ENCODE results near the gene SEZ6.

Gene SEZ6

DNA sequence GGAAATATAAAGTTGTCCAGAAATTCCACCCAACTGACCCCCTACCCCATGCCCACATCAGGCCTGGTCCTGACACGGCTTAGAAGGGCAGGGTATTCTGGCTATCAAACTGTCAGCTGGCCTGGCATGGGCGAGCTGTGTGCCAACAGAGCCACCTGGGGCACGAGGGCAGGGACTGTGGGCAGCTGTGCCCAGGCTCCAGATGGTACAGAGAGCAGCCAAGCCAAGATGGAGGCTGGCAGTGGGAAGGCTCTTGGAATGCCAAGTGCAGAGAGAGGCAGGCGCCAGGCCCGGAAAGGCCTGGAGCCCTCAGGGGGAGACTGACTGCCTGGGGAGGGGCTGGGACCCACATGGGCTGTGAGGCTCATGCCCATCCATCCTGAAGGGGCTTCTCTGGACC, 30.2 kb downstream of the SEZ6 start:
- DNase-seq (ENCODE audit: low read depth) = no peak

DNA sequence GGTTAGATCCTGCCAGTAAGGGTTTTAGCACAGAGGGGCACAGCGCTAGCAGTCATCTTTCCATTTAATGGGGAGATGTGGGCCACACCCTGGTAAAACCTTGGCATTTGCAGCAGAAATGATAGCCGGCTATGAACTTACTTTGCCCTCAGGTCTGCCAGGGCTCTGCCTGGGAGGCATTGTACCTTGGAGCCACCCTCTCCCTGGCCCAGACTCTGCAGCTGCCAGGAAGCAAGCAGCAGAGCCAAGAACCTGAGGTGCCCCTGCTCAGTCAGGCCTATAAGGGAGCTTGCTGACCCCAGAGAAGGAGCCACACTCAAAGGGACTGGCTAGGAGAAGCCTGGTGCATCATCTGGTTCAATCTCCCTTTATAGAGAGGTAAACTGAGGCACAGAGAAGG, 30.8 kb downstream of the SEZ6 start:
- DNase-seq (ENCODE audit: low read depth) = no peak

DNA sequence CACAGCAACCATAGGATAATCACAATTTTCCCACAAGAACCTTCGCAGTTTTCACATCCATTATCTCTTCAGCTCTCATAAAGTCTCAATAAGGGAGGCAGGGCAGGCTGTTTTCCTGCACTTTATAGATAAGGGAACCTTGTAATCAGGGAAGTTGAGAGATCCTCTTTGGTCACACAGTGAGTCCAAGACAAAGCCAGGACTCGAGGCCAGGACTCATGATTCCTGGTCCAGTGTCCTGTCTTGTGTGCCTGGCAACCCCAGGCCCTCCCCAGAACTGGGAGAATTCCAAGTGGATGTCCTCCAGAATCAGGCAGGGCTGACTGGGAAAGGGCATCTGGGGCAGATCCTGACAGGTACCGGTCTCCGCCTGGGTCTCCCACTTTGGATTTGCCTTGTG, 31.4 kb downstream of the SEZ6 start:
- DNase-seq (ENCODE audit: low read depth) = no peak

DNA sequence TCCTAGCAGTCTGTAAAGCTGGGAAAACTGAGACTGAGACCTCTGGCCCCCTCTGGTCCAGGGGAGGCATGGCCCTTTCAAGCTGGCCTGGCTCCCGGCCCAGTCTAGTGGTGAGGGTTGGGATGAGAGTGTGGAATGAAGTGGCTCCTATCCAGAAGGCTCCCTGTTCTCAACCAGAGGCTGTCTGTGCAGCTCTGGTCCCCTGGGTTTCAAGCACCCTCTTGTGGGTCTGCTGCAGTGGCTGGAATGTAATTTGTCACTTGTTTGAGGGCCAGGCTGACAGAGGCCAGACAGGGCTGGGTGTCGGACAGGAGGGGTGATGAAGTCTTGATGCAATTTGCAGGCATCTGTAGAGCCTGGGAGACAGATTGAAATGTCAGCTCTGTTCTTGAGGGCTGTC, 32.4 kb downstream of the SEZ6 start:
- DNase-seq (ENCODE audit: low read depth) = no peak

DNA sequence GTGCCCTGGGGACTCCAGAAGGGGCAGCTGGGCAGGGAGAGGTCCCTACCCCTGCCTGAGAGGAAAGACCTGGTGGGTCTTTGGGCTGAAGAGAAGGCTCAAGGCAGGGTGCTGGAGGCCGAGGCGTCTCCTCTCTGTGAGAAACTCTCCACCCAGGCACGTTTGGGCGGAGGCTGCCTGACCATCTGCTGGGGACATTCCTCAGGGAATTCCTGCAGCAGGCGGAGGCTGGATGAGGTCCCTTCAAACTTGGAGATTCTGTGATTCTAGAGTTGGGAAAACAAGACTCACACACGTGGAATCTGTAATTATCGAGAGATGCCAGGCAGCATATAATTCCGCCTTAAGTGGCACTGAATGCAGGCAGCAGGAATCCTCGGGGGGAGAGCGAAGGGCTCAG, 33.4 kb downstream of the SEZ6 start:
- no peak for DNase-seq (ENCODE audit: low read depth)

DNA sequence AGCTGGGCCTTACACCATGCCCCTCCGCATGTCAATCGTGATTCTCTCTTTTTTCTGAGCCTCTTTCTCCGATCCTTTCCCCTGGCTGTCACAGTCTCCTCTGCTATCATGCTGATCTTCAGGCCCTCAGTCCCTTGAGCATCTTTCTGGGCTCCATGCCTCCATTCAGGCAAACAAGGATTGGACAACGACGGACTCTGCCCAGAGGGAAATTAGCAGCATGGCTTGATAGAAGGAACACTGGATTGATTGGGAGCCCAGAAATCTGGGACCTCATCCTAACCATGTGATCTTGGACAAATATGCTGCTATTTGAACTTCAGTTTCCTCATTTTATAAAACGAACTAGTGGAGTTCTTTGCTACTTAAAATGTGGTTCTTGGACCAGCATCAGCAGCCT, 35.0 kb downstream of the SEZ6 start:
- no peak for DNase-seq (ENCODE audit: low read depth)

DNA sequence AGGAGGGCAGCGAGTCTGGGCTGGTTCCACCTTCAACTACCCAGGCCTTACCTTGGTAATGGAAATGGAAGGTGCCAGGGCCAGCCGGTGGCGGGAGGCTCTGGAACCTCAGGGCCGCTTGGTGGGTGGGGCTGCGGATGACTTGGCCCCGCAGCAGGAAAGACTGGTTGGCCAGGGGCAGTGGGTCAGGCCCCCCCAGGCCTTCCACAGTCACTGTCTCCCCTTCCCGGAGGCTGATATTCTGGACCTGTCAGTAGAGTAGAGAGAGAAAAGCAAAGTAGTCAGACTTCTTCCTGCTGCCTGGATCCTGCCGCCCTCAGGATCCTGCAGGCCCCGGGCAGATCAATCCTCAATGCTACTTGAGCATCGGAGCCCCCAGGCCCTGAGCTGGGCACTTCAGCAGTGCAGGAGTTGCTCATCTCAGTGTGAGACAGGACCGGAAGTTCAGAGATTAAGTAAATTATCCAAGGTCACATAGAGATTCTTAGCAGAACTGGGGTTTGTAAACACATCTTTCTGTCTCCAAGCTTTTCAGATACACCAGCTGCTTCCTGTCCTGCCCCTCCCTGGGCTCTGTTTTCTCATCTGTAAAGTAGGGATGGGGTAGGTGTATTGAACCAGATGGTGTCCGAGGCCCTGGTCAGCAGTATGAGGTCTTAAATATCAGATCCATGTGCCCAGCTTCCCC, 36.0 kb downstream of the SEZ6 start:
- no peak for DNase-seq (ENCODE audit: low read depth)

DNA sequence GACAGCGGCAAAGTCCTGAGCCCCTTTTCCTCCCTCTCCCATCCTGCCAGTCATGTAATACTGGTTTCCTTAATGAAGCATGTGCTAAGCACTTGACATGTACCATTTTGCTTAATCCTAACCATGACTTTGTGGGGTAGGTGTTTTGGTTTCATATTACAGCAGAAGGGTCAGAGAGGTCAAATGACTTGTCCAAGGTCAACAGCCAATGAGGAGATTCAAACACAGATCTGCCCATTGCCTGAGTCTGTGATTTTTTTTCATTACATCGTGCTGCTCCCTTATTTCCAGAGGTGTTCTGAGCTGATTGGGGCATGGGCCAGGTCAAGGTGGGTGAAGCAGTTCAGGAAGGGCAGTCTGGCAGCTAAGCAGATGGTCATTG, 36.9 kb downstream of the SEZ6 start:
- DNase-seq (ENCODE audit: low read depth) = no peak

DNA sequence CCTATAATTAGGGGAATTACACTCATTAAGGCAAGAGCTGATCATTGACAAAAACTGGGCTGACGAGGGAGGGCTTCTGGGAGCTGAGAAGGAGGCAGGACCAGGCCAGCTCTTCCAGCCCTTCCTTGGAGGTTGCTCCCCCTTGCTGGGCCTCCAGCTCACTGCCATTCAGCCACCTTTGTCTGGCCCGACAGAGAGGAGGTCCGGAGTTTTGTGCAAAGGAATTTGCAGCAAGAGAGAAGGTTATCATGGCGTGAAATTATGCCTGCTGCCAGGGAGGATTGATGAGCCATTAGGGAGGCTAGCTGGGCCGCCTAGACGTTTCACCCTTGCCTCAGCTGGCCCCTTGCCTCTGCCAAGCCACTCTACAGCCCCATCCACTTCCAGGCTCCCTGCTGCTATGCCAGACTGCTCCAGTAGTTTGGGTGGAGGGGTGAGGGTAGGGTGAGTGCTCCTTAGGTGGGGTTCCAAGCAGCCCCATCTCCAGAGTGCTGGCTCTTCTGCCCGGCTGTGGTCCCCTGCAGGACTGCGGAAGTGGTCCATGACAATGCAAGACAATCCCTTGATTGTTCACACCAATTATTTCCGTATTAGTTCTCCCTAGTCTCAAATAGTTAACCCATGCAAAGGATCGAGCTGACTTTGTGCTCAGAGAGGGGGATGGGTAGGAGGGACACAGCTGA, 37.5 kb downstream of the SEZ6 start:
- no peak for DNase-seq (ENCODE audit: low read depth)

DNA sequence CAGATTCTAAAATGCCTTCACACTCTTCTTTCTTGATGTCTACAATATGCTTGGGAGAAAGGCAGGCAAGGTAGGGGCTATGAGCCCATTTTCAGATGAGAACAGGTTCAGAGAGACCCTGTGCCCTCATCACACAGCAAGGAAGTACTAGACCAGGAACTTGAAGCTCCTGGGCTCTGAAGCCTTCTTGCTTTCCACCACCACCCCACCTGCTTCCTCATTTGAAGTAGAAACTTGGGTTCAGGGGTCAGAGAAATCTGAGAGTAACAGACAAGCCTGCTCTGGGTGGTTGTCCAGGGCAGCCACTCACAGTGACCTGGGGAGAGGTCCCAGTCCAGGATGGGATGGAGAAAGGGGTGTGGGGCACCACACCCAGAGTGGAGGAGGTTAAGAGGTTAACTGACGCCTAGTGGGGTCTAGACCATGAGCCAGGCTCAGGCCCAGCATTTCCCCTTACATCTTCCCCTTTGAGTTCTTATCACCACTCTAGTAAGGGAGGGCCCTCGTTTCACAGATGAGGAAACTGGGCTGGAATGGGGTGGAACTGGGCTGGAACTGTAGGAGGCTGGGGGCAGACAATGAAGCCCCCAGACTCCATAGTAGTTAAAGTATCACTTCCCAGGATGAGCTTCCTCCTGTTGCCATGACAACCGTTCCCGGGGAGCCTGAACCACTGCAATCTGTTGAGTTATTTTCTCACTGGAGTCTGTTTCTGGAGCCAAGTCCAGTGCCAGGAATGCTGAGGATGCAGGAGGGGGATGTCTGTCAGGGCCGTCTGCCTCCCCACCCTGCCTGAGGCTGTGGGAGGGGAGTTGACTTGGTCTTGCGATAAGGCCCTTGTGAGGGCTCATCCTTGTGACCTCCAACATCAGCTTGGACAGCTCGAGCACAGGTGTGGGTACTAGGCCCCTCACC, 38.4 kb downstream of the SEZ6 start:
- no peak for DNase-seq (ENCODE audit: low read depth)

DNA sequence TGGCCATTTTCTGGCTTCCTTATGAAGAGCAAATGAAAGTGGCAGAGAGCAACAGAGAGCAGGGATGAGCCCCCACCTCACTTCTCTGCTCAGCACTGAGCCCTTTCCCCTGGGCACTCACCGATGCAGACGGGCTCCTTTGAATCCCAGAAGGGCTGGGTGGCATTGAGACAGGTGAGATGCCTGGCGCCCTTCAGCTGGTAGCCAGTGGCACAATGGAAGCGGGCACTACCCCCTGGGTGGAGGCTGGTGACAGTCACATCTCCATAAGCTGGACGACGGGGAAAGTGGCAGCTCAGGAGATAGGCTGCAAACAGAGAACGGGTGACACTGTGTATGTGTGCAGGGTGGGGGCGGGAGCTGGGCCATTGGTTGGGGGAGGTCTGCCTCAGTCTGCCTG, 42.0 kb downstream of the SEZ6 start:
- no peak for DNase-seq (ENCODE audit: low read depth)

DNA sequence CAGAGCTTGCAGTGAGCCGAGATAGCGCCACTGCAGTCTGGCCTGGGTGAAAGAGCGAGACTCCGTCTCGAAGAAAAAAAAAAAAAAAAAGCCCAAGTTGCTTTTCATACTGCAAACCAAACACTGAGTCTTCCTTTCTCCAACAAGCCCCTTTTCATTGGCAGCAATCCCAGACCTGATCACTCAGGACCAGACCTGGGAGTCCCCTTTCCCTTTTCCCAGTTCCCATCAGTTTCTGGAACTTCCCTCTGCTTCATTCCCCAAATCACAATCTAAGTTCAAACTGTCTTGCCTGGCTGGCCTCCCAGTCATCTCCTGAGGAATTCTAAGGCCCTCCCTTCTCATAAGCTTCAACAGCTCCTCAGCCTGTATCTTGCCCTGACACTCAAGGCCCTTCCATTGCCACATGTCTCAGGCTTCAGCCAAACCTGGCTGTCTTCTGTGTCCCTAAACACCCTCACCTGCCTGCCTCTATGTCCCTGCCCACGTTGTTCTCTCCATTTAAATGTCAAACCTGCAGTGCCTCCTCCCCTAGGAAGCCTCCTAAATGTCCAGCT, 42.7 kb downstream of the SEZ6 start:
- DNase-seq (ENCODE audit: low read depth) = no peak

DNA sequence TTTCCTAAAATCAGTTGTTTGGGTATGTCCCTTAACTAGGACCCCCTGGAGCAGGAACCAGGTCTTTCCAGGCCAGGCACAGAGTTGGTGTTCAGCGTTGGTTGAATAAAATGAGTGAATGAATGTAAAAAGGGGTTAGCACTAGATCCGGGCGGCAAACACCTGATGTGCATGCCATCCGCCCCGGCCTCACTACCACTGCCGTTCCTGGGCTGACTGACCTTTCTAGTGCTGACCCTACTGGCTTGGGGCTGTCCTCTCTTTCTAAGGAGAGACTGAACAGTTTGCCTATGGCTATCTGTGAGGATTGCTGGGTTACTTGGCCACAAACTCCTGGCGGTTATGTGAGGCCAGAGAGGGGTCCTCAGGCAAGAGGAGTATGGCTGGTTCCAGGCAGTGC, 44.4 kb downstream of the SEZ6 start:
- DNase-seq (ENCODE audit: low read depth) = no peak

DNA sequence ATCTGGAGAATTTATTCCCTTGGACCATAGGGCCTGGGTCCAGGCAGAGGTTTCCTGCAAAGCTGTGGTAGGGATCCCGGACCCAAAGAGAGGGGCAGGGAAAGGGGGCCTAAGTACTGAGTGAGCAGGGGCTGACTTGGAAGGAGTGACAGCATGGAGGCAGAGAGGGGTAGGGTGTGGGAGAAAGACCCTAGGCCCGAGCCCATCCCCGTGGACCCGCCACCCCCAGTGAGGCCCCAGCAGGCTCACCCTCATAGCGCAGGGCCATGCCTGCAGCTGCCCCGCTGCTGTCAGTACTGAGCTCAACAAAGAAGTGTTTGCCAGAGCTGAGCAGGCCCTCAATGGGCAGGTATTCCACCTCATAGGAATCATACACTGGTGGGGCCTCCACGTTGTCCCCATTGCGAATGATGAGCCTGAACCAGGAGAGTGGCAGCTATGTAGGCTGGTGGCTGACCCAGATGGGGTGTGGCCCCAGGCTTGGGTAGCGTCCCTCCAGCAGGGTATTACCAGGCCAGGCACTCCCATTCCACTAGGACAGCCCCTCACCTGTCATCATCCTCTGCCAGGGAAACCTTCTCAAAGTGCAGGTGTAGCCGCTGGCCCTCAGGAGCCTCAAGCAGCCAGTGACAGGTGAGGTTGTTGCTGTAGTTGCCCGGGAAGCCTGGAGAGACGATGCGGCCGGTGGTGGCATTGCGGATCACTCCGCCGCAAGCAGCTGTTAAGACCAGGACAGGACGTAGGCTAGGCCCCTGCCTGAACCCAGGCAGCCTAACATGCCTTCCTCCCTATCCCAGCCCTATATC, 45.4 kb downstream of the SEZ6 start:
- no peak for DNase-seq (ENCODE audit: low read depth)

DNA sequence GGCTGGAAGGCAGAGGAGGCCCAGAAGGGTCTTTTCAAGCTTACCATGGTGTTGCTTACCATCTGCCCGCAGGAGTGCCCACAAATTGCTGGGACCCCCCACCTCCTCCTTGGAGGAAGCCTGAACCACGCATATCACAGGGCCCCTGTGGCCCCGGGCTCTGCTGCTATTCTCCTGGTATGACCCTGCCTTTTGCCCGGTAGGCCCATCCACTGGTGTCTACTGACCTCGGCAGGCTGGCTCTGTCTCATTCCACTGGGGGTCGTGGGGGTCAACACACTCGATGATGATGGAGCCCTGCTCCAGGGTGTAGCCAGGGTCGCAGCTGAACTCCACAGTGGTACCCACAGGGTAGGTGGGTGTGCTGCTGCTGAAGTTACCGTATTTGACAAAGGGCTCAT, 46.4 kb downstream of the SEZ6 start:
- DNase-seq (ENCODE audit: low read depth) = no peak

DNA sequence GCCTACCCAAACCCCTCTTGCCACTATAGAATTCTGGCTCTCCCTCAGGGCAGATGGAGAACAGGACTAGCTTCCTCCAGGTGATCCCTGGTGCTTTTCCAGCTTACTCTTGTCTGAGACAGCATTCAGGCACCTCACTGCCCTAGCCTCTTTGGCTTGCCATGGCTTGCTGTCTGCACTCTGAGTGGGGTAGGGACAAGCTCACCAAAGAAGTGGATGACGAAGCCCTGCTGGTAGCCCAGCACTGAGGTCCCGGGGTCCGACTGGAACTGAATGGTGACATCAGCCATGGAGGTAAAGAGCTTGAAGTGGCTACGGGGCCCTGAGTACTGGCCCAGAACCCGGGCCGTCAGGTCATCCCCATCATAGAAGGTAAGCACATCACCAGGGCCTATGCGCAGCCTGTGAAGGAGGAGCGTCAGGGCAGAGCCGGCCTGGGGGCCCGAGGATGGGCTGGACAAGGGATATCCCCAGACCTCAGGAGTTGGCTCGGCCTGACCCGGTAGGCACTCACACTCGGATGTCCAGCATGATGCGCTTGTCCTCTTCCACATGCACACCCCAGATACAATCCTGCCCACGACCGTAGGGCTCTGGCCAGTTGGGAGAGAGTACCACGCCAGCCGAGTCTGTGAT, 46.9 kb downstream of the SEZ6 start:
- no peak for DNase-seq (ENCODE audit: low read depth)

DNA sequence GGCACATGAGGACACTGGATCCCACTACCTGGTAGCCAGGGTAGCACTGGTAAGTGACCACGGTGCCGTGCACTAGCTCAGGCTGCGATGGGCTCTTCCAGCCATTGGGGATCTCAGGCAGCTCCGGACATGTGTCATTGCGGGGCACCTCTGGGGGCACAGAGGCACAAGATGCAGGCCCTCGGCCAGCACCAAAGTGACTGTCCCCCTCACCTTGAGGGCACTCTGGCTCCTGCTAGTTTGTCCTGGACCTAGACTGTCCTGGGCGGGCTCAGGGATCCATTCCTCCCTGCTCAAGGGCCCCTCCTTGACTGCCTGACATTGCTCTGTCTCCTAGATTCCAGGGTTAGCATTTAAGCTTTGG, 47.9 kb downstream of the SEZ6 start:
- no peak for DNase-seq (ENCODE audit: low read depth)

DNA sequence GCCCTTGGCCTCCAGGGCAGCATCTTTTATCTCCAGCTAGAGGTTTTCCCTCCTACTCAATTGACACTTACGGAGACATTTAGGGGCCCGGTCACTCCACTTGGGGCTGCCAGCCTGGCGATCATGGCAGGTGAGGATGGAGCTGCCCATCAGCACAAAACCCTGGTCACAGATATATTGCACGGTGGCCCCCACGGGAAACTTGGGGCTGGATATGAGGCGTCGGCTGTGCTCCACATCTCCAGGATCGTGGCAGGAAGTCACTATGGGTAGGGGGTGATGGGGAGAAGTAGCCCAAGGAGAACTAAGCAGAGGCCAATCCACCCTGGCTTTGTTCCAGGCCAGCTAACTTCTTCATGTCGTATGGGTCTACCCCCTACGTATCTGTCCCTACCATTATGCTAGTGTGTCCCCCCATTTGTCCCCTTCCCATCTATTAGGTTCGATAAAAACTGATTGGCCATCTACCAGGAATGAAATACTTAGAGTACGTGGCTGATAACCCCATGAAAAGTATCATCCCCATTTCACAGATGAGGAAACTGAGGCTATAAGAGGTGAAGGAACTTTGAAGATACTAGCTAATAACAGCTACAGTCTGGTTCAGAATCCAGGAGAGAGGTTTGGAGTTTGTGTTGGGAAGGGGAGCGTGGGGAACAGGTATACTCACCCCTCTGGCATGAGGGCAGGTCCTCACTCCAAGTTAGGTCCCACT, 48.4 kb downstream of the SEZ6 start:
- no peak for DNase-seq (ENCODE audit: low read depth)

DNA sequence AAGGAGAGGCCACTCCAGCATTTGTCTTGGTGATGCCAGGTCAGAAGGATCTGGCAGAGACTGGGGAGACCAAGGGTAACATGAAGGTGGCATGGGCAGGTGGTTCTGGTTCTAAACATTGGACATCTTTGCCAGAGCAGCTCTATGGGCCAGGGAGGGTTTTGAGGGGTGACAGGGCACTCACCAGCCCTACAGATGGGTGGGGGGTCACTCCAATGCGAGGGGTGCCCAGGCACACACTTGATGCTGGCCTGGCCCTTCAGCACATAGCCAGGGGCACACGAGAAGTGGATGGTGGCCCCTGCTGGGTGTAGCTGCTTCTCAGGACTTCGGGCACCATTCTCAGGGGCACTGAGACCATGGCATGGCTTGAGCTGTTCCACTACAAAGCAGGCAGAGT, 49.0 kb downstream of the SEZ6 start:
- no peak for DNase-seq (ENCODE audit: low read depth)

DNA sequence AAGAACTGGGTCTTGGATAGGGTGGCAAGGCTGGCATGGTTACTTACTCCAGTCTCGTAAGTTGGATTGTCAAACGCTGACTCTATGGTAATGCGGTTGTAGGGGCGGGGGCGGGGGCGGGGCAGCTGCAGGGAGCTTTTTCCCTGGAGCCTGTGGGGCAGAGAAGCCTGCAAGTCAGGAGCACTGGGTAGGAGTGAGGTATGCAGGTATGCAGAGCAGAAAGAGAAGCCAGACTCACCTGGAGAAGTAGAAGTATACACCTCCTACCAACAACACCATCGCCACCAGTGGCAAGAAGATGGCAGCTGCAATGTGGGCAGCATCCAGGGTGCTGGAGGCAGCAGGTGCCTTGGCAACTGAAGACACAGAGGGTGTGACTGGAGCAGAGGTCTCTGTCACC, 49.7 kb downstream of the SEZ6 start:
- no peak for DNase-seq (ENCODE audit: low read depth)

DNA sequence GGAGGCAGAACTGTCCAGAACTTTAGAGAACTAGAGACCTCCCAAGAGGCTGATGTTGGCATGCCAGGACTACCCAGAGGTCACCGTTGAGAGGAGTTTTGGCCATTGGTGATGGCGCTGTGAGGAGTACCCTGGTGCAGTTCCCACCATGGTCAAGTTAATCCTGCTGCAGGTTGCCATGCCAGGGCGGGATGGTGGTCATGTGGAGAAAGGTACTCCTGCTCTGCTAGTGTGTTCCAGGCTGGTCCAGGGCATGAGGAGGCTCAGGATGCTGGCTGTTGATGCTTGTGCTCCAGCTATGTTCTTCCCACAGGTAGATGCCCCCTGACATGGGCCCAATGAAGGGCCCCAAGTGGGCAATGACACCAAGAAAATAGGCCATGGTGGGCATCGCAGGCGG, 50.4 kb downstream of the SEZ6 start:
- no peak for DNase-seq (ENCODE audit: low read depth)
